ENCODE data around the gene TPSB2.

Gene TPSB2

GRCh38 chr16:1181404-1182315 is 48.3 kb downstream of the TPSB2 start:
- no peak for DNase-seq (ENCODE audit: low read depth)

DNA sequence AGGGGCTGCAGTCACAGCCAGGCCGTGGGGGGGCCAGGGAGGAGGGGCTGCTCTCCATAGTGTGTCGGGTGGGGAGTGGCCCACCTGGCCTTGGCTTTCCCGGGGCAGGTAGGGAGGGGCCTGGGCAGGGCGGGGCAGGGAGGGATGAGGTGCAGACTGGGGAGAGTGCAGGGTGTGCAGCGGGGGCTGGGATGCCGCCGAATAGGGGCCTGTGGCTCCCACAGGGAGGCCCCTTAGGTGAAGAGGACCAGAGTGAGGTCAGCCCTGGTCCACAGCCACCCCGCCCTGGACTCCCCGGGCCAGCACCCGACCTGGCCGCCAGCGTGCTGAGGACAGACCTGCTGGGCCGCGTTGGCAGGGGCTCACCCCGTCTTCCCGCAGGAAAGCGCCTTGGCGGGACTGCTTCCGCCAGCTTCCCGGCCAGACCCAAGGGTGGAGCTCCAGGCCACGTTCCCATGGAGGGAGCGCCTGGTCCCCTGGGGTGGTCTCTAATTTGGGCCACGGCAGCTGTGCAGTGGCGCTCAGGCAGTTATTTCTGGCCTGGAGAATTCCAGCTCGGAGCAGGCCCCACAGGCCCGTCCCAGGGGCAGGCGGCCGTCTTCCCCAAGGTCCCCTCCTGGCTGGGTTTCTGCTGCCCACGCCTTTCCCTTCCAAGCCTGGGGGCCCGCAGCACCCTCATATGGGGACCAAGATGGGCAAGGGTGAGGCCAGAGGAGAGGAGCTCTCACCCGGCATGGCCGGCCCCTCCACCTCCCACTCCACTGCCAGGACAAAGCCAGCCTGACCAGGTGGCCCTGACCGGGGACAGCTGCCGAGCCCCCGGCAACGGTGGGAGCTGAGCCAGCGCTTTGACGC is 49.2 kb downstream of the TPSB2 start:
- DNase-seq (ENCODE audit: low read depth), result no peak

Measured in activated T-cell treated with anti-CD3 and anti-CD28 coated beads for 48 hours (primary cell).